Testis (tissue), 2 donors: ENCODE data around the gene IL17REL.

Source experiments
- CTCF ChIP-seq, 3 experiments: fragments of 450-650 bp in 2 of 3; fragments of 200-600 bp in 1 of 3; sonication (generic) in 1 of 3; IDR thresholded peaks; one replicate each; pipeline ENCODE4 v1.5.1; 2016 to 2019; ENCODE audit warnings: antibody characterized with exemption in 3 of 3, mild to moderate bottlenecking in 2 of 3, moderate library complexity in 1 of 3
- POLR2A ChIP-seq: fragments of 450-650 bp; IDR thresholded peaks from one replicate; pipeline ENCODE4 v1.6.1; 2017; ENCODE audit warnings: antibody characterized with exemption, mild to moderate bottlenecking, moderate library complexity

- TF ChIP-seq CTCF (IDR thresholded peaks at IDR 0.05) (no peak), POLR2A (no peak)
These were observed 62.7 kb downstream of the IL17REL start for GRCh38 chr22:49949914-49950292.
